Measurements from ENCODE around the gene MYCN. TPM values are rescaled to one million over a fixed set of nuclear protein-coding genes. Genes with fewer than 3 reads are reported as not detected.
"Not testable (repeated sequence)": the region's sequence is repeated elsewhere in the genome, so short reads cannot be mapped to it uniquely, and the experiment has no call there.

The MYCN gene
- total RNA-seq, 1 experiment from 2014 or later = not detected

GRCh38 chr2:15909736-15910135, 30.6 kb upstream of the MYCN start:
- Histone ChIP-seq H3K4me3 (ENCODE audit: low read length) (no peak overlapping the region), H3K36me3 (ENCODE audit: low read depth, low read length) (no peaks in the 10 kb centered on the region), H2AFZ (ENCODE audit: low read length) (no peak overlapping the region), H3F3A (ENCODE audit: low read length, unreplicated experiment) (no peaks in the 10 kb centered on the region), H3K4me2 (ENCODE audit: low read length) (no peak overlapping the region), H3K27ac (ENCODE audit: low read length) (no peak overlapping the region), H4K20me1 (ENCODE audit: low read length) (no peaks in the 10 kb centered on the region), H3K9ac (ENCODE audit: low read length) (no peak overlapping the region), H3K27me3 (ENCODE audit: low read length) (no peaks in the 10 kb centered on the region), H3K79me2 (ENCODE audit: low read length) (no peaks in the 10 kb centered on the region), H3K4me1 (ENCODE audit: insufficient read depth, low read length) (no peaks in the 10 kb centered on the region), H3K9me2 (replicated peaks; ENCODE audit: low read length) (no peaks in the 10 kb centered on the region), H3K9me3 (ENCODE audit: low read length) (no peaks in the 10 kb centered on the region)
- no peak for ATAC-seq
- no TSS peak for BruUV-seq (replicated peaks)
- POLR2A ChIA-PET (ENCODE audit: unreplicated experiment) = no interaction called here
- intact Hi-C loops (cut with micrococcal nuclease) = no loop called here
- CTCF ChIA-PET = no interaction called here
- DNase-seq = no peak
- TF ChIP-seq, protein P1, sequence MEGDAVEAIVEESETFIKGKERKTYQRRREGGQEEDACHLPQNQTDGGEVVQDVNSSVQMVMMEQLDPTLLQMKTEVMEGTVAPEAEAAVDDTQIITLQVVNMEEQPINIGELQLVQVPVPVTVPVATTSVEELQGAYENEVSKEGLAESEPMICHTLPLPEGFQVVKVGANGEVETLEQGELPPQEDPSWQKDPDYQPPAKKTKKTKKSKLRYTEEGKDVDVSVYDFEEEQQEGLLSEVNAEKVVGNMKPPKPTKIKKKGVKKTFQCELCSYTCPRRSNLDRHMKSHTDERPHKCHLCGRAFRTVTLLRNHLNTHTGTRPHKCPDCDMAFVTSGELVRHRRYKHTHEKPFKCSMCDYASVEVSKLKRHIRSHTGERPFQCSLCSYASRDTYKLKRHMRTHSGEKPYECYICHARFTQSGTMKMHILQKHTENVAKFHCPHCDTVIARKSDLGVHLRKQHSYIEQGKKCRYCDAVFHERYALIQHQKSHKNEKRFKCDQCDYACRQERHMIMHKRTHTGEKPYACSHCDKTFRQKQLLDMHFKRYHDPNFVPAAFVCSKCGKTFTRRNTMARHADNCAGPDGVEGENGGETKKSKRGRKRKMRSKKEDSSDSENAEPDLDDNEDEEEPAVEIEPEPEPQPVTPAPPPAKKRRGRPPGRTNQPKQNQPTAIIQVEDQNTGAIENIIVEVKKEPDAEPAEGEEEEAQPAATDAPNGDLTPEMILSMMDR (conservative IDR thresholded peaks at IDR 0.05; ENCODE audit: low read depth, low read length) = no peak
- TF ChIP-seq EZH2 (IDR thresholded peaks at IDR 0.05; ENCODE audit: low read length, unreplicated experiment) (no peak), EZH2phosphoT487 (IDR thresholded peaks at IDR 0.05; ENCODE audit: borderline replicate concordance, low read length) (no peak)

GRCh38 chr2:15911270-15911669, 29.1 kb upstream of the MYCN start:
- DNase-seq; ATAC-seq; H3K9me3 ChIP-seq (ENCODE audit: low read length); H3K79me2 ChIP-seq (ENCODE audit: low read length); H3K4me1 ChIP-seq (ENCODE audit: insufficient read depth, low read length); H3K36me3 ChIP-seq (ENCODE audit: low read depth, low read length); H3K4me3 ChIP-seq (ENCODE audit: low read length); H4K20me1 ChIP-seq (ENCODE audit: low read length); H3K27ac ChIP-seq (ENCODE audit: low read length); BruUV-seq (replicated peaks); H3K9ac ChIP-seq (ENCODE audit: low read length); H3K27me3 ChIP-seq (ENCODE audit: low read length); CTCF ChIA-PET; POLR2A ChIA-PET (ENCODE audit: unreplicated experiment); H3K9me2 ChIP-seq (replicated peaks; ENCODE audit: low read length); H2AFZ ChIP-seq (ENCODE audit: low read length); H3K4me2 ChIP-seq (ENCODE audit: low read length); H3F3A ChIP-seq (ENCODE audit: low read length, unreplicated experiment); intact Hi-C loops (cut with micrococcal nuclease): not testable (repeated sequence)

DNA sequence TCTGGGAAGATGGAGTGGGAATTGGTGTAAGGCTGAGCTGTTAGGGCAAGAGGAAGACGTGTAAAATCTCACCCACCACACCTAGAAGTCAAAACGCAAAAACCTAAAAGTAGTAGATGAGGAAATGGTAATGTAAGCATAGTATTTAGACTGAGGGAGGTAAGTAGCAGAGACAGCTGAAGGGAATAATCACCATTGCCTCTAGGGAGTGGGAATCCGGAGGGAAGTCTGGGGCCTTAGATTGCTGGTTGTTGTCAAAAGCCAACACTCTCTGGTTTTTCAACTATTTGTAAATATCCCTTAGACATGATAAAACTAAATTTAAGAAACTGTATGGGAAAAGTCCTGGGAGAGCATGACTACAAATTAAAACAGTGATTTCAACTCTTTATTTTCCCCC, 28.7 kb upstream of the MYCN start:
- TF ChIP-seq EZH2phosphoT487 (IDR thresholded peaks at IDR 0.05; ENCODE audit: borderline replicate concordance, low read length) (no peak), EZH2 (IDR thresholded peaks at IDR 0.05; ENCODE audit: low read length, unreplicated experiment) (no peak)
- TF ChIP-seq, protein P1 (conservative IDR thresholded peaks at IDR 0.05; ENCODE audit: low read depth, low read length) = no peak
- Histone ChIP-seq H3K4me3 (ENCODE audit: low read length) (no peak overlapping the region), H4K20me1 (ENCODE audit: low read length) (no peaks in the 10 kb centered on the region), H3K36me3 (ENCODE audit: low read depth, low read length) (no peaks in the 10 kb centered on the region), H3K9ac (ENCODE audit: low read length) (no peak overlapping the region), H3K27me3 (ENCODE audit: low read length) (no peaks in the 10 kb centered on the region), H3K9me3 (ENCODE audit: low read length) (no peaks in the 10 kb centered on the region), H2AFZ (ENCODE audit: low read length) (no peak overlapping the region), H3K4me1 (ENCODE audit: insufficient read depth, low read length) (no peaks in the 10 kb centered on the region), H3F3A (ENCODE audit: low read length, unreplicated experiment) (no peaks in the 10 kb centered on the region), H3K27ac (ENCODE audit: low read length) (no peak overlapping the region), H3K4me2 (ENCODE audit: low read length) (no peak overlapping the region), H3K79me2 (ENCODE audit: low read length) (no peaks in the 10 kb centered on the region), H3K9me2 (replicated peaks; ENCODE audit: low read length) (no peaks in the 10 kb centered on the region)
- no TSS peak for BruUV-seq (replicated peaks)
- DNase-seq = no peak
- CTCF ChIA-PET = no interaction called here
- intact Hi-C loops (cut with micrococcal nuclease) = no loop called here
- ATAC-seq = no peak
- POLR2A ChIA-PET (ENCODE audit: unreplicated experiment) = no interaction called here

Data from PC-3 (cell line).